CD4-positive, alpha-beta T cell treated with Interleukin-4 for 4 hours (primary cell): Measurements from ENCODE around the gene HDAC1.
A peak's percentile ranks its signal among the peaks of the same experiment; 100 is the strongest.
"Not testable (repeated sequence)": the region's sequence is repeated elsewhere in the genome, so short reads cannot be mapped to it uniquely, and the experiment has no call there.

Source experiments
- DNase-seq: peaks from one replicate; pipeline ENCODE4 v3.0.0-alpha.2; 2020

The HDAC1 gene

DNA sequence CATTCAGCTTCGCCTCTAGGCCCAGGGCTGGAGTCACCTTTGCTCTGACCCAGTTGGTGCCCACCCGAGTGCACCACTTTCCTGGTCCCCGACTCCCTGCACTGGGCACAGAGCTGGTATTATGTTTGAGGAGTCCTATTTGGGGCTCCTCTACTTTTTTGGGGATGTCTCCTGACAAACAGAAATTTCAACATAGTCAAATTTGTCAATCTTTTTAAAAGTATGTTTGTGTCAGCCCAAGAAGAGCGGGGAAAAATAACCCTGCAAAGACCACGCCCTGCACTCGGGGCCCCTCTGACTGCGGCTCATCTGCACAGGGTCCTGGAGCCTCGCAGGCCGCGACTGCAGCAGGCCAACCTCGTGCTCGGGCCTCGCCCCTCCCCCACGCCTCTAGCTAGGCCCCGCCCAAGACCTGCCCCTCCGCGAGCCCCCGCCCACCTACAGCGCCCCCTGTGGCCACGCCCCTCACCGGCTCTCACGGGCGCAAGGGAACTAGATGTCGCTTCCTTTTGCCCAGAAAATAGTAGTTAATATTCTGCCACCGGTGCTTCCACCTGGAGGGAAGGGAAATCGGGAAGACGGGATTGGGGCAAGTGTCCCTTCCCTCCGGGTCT lies 59.0 kb downstream of the HDAC1 start:
- no peak for DNase-seq

DNA sequence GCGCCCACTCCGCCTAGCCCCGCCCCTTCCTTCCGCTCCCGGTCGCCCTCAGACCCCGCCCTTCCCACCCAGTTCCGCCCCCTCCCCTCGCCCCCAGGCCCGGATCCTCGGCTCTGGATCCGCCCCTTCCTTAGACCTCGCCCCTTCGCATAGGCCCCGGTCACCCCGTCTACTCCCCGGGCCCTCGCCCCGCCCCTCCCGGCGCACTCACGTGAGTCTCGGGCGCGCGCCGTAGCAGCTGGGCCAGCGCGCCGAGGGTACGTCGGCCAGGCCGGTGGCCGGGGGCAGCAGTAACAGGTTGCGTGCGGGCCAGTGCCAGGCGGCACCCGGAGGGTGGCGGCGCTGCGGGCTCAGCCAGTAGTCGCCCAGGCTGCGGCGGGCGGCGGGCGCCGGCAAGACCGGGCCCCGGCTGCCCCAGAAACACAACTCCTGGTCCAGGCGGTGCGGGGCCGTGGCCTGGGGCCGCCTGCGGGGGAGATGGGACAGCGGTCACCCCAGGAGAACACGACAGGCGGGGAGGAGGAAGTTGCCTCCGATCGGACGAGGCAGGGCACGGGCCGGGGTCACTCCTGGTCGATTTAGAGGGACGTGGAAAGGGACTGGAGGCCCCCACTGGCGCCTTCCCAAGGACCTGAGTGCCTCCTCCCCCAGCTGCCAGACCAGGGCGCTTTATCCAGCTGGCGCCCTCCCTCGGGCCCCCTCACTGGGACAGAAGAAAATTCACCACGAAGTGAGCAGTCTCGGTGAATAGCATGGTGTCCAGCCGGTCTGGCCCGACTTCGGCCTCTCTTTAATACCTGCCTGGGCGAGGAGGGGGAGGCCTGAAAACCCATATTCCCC lies 59.7 kb downstream of the HDAC1 start:
- peak; percentile 91 for DNase-seq

DNA sequence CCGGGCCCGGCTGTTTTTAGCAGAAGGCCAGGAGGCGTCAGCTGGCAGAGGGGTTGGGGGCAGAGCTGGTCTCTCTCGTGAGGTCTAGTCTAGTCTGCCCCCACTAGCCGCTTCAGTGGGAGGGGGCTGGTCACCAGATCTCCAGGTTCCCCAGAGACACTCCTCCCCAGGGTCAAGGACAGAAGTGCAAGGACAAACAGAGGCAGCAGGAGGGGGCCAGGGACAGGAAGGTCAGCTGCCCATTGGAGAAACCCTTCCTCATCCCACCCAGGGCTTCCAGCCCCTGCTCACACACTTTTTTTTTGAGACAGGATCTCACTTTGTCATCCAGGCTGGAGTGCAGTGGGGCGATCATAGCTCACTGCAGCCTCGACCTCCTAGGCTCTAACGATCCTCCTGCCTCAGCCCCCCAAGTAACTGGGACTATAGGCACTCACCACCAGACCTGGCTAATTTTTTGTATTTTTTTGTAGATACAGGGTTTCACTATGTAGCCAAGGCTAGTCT lies 60.4 kb downstream of the HDAC1 start:
- DNase-seq: no peak

DNA sequence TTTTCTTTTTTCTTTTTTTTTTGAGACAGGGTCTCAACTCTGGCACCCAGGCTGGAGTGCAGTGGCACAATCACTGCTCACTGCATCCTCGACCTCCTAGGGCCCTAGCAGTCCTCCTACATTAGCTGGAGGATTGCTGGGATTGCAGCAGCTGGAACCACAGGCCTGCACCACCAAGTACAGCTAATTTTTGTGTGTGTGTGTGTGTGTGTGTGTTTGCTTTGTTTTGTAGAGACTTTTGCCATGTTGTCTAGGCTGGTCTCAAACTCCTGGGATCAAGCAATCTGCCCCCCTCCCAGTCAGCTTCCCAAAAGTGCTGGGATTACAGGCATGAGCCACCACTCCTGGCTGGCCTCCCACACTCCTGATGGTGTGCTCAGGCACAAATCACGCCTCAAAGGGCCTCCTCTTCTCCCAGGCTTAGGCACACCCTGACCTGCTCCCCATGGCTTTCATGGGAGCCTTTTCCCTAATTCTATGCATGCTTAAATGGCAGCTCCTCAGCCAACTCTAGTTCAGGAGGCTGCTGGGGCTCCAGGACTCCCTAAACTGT lies 61.0 kb downstream of the HDAC1 start:
- DNase-seq: no peak

DNA sequence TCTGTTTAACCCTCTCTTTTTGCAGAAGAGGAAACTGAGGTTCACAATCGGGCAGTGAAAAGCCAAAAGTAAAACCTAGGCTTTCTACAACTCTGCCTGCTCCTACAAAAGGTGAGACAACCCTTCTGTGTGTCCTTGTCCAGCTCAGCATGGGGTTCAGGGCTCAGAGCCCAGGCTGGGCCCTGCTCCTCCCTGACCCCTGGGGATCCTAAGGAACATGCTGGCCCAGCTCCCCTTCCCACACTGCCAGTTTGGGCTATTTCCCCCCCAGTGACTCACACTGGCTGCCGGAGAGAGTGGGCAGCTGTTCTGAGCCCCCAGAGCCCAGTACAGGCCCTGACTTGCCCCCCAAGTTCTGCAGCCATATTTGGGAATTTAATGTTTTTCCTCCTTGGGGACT lies 61.5 kb downstream of the HDAC1 start:
- DNase-seq: no peak

DNA sequence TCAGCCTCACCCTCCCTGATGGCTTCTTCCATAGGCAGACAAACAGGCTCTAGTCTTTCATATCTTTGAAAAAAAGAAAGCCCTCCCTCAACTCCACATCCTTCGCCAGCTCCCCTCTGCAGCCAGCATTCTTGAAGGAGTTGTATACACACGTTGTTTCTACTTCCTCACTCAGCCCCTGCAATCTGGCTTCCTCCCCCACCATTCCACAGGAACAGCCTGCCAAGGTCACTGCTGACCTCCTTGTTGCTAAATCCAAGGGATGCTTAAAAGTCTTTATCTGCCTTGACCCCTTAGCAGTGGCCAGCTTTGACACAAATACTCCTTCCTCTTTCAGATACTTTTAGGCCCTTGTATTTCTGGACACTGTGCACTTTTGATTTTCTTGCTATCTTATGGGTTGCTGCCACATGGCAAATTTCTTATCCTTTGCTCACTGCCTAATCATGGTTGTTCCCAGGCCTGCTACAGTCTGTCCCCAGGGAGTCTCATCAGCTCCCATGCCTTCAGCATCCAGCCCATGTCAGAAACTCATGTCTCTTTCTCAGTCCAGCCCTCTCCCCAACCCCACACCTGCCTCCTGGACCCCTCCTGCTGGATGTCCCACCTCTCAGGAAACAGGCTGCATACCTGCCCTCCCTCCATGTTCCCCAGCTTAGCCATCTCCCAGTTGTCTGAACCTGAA lies 62.1 kb downstream of the HDAC1 start:
- DNase-seq: no peak

DNA sequence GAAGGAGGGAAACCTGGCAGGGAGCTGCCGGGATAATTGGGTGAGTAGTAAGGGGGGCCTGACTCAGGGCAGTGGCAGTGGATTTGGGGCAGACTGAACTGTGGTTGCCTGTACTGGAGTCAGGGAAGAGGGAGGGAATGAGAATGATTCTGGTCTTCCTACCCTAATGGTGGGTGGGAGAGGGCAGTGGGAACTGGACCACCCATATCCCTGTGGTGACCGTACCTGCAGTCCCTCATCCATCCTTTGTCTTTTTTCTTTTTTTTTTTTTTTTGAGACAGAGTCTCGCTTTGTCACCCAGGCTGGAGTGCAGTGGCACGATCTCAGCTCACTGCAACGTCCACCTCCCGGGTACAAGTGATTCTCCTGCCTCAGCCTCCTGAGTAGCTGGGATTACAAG lies 63.9 kb downstream of the HDAC1 start:
- not testable (repeated sequence) for DNase-seq

DNA sequence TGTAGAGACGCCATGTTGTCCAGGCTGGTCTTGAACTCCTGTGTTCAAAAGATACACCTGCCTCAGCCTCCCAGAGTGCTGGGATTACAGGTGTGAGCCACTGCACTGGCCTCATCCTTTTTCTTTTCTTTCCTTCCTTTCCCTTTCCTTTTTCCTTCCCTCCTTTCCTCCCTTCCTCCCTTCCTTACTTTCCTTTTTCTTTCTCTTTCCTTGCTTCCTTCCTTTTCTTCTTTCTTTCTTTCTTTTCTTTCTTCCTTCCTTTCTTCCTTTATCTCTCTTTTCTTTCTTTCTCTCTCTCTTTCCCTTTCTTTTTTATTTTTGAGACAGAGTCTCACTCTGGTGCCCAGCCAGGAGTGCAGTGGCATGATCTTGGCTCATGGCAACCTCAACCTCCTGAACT lies 64.6 kb downstream of the HDAC1 start:
- DNase-seq: no peak

DNA sequence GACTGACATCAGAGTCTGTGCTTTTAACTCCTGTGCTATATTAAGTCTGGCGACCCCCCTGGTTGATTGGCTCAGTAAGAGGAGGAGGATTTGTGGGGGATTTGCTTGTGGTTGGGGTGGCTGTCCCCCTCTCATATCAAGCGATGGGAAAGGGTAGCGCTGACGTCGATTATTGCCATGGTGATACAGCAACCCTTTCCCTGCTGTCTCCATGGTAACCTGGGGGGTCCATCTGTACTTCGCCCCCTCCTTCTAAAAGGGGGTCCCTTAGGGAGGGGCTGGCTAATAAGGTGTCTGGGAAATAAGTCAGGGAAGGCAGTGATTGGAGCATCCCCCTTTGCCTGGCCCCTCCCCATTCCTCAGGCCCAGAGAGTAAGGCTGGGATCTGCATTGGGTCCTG lies 65.7 kb downstream of the HDAC1 start:
- no peak for DNase-seq

DNA sequence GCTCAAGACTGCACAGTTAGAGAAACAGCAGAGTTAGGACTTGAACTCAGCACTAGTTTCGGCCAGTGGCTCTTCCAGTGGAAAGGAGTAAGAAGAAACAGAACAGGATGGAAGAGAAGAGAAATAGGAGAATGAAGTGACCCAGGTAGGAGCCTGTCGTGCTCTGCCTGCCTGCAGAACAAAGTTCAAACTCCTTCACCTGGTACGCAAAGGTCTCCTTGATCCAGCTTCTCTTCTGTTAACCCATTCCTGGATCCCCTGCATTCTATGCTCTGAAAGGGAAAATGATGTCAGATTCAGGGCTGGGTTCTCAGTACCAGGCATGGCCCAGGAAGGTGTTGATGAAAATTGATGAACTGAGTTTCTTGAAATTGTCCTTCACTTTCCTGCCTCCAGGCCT lies 66.6 kb downstream of the HDAC1 start:
- DNase-seq: no peak

DNA sequence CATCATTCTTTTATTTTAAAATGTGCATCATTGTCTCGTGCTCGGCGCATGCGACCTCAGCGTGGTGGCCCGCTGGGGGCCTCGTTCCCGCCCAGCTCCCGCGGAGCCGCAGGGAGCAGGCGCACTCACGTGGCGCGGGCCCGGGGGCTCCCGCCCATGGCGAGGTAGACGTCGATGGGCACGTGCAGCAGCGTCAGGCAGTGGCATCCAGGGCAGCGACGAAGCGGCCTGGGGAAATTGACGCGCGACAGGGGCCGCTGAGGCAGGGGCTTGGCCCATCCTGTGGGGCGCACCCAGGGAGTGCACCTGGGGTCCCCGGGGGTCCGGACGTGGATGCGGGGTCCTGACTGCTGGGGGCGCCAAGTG lies 69.4 kb downstream of the HDAC1 start:
- DNase-seq: no peak

DNA sequence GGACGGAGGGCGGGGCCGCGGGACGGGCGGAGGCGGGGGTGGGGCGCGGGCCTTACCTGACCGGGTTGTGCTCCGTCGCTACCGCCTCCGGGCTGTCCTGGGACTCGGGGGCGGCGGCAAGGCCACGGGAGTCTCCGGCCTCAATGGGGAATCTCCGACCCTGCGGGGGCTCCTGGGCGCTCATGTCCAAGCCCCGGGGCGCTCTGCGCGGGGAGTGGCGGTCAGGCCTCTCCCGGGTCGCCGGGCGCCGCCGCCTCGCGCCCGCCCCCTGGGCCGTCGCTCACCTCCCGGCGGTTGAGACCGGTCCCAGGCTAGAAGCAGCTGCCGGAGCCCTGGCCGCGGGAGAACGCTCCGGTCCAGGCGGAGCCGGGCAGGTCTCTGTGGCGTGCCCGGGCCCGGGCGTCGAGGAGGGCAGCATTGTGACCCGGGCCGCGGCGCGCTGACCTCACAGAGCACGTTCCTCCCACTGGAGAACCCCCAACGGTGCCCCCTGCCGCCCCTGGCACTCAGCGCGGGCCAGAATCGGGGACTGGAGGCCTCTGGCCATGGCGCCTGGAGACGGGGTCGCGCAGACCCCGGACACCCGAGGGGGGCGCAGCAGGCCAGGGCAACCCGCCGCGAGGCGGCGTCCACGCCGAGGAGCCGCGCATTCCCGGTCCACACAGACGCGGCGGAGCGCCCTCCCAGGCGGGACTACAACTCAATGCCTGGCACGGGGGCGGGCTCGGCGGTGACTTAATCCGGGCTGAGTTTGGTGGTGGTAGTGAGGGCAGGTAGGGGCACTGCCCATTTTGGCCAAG lies 70.0 kb downstream of the HDAC1 start:
- DNase-seq: no peak

DNA sequence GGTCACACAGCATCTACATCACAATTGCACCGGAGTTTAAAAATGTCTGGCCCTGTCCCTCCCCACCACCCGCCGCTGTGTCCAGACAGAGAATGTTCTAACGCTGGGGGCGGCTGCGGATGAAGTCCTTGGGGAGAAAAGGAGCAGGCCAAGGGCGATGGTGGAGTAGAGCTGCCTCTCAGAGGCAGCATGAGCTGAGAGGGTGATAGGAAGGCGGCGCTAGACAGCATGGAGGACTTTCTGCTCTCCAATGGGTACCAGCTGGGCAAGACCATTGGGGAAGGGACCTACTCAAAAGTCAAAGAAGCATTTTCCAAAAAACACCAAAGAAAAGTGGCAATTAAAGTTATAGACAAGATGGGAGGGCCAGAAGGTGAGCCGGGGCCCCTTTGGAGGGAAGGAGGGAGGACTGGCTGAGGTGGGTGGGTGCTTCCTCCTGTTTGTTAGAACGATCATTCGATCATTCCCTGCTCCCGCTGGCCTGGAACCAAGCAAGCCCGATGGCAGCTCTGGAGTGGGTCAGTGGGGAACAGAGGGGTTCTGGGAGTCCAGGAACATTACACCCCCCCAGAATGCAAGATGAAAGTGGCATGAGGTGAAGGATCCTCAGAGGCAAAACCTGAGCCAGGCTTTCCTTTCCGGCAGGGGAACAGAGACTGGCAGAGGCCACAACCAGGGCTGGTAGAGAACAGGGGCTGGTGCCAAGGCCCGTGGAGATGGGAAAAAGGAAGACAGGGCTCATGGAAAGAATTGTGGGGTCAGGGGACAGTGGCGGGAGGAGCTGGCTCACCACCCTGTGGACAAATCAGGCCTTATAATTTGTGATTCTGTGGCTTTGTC lies 70.8 kb downstream of the HDAC1 start, which contains the start of the genes FAM229A and TSSK3:
FAM229A (minus strand) TSS at position 12 of the 840 bp plus-strand sequence. CDS start 394 bp downstream, outside the sequence.
TSSK3 (plus strand) TSS at position 66 of the 840 bp plus-strand sequence; CDS start at position 229, 163 bp downstream.
- DNase-seq: no peak

DNA sequence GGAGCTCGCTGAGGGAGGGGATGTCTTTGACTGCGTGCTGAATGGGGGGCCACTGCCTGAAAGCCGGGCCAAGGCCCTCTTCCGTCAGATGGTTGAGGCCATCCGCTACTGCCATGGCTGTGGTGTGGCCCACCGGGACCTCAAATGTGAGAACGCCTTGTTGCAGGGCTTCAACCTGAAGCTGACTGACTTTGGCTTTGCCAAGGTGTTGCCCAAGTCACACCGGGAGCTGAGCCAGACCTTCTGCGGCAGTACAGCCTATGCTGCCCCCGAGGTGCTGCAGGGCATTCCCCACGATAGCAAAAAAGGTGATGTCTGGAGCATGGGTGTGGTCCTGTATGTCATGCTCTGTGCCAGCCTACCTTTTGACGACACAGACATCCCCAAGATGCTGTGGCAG lies 71.8 kb downstream of the HDAC1 start:
- no peak for DNase-seq

DNA sequence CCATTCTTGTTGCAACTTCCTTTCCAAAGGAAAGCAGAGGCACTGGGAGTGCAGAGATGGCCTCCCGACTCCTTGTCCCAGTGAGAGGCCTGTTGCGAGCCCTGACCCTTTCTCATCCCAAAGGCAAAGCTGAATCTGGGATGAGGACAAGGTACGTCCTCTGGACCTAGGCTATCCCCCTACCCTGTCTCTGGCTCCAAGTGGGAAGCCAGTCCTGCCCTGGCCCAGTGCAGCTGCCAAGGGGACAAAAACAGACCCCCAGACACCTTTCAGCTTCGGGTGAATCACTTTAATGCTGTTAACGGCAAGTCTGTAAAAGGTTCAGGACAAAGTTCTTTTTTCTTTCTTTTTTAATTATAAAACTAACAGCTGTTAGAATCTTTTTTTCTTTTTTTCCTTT lies 73.0 kb downstream of the HDAC1 start:
- DNase-seq: no peak

DNA sequence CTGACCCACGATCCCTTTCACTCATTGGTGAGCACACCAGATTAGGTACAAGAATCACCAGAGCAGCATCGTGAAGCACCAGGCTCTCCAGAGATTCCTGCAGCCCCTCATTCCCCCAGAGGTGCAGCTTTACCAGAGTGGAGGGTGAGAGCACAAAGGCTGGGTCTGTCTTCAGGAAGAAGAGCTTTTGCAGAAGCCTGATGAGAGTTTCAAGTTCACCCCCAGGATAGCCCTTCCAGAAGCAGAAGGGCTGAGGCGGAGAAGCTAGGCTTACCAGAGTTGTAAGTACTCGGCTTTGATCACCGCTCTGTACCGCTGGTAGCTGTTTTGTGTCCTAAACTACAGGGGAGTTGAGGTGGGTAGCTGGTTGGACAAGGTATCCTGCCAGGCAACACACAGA lies 73.6 kb downstream of the HDAC1 start:
- DNase-seq: no peak

DNA sequence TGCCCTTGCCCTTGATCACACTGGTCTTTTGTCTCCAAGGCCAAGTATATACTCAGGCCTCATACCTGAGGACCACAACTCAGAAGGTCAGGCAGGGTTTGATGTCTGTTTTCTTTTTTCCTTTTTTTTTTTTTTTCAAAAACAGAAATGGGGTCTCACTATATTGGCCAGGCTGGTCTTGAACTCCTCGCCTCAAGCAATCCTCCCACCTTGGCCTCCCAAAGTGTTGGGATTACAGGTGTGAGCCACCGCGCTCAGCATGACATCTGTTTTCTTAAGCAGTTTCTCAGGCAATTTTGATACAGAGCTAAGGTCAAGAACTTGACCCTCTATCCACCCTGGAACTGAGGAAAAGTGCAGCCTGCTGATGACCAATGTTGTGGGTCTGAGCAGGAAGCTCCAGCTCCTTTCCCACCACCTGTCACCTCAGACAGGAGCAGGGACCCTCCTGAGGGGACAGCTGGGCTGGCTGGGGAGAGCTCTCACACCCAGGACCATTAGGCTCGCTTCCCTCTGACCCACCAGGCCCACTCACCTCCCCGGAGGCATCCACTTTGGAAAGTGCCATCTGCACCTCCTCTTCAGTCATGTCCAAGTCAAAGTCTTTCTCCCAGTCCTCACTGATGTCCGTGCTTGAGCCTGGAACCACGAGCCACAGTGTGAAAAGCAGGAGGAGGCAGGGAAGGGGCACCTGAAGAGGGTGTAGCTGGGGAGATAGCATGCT lies 76.2 kb downstream of the HDAC1 start:
- DNase-seq: no peak

DNA sequence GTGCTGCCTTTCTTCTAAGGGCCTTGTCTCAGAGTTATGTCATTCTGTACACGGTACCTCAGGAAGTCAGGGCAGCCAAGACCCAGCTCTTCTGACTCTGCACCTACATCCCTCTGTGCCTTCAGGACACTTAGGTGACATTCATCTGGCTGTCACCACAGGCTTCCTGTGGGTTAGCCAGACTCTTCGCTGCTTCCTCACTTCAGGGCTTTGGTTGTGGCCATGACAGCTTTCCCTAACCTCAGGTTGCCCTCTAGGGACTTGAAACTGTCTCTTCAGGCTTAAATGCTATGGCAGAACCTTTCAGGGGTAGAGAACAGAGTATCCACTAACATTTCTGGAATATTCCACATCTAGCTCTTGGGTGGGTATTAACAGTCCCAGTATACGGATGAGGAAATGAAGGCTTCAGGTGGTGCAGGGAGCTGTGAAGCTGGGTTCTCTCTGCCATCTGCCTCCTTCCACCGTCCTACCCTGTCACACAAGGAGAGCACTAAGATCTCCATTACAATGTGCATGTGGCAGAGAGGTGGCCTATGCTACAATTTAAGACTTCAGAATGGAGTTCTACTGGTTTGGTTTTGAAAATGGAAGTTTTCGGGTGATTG lies 80.4 kb downstream of the HDAC1 start:
- peak; percentile 80 for DNase-seq

DNA sequence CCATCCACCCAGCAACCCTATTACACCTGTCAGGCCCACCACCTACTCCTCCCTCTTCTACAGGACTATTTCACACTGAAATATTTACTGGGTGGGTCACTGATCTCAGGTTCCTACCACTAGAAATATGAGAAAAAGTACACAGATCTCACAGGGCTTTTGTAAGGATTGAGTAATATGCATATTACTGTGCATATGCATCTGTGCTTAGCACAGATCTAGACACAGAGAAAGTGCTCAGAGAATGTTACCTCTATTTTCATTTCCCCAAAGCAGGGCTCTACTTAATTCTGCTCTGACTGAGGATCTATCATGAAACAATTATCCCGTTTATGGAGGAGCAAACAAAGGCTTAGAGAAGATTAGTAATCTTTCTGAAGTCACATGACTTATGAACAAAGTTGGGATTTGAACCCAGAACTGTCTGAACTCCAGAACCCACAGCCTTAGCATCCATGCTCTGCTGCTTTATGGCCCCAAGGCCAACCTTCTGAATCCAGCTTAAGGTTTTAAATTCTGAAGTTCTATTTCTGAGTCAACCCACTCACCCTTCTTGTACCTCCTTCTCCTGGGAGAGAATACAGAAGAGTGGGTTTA lies 82.2 kb downstream of the HDAC1 start:
- DNase-seq: no peak

DNA sequence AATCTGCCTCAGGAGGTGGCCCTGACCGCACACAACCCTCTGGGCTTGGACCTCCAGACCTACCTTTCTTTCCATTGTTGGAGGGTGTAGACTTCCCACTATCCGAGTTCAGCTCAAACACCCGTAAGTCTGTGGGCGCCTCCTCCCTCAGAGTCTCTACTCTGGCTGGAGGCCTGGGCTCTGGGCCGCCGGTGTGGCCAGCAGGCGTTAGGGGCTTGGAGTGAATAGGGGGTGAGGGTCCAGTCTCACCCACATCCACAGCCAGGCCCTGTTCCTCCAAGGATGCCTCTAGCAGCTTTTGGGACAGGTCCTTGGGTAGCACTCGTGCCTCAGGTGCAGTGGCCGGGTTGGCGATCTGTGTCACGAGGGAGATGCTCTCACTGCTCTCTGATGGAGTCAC lies 84.3 kb downstream of the HDAC1 start:
- DNase-seq: no peak
